BLaER1 treated with 17β-estradiol and CSF1 and Interleukin-3, amounts not matched to agents 10 nM and 100 nM (cell line): ENCODE data around the gene STK24.
A peak's percentile ranks its signal among the peaks of the same experiment; 100 is the strongest.

ENCODE experiments used
- H3K27ac ChIP-seq, 11 experiments: shearing (Covaris generic); formaldehyde crosslinking; 2 replicates each; pipeline ENCODE4 v1.8.1; 2022
- H3K27me3 ChIP-seq, 11 experiments: shearing (Covaris generic); formaldehyde crosslinking; 2 replicates each; pipeline ENCODE4 v1.8.1; 2022
- H3K36me3 ChIP-seq, 11 experiments: shearing (Covaris generic); formaldehyde crosslinking; 2 replicates each; pipeline ENCODE4 v1.8.1; 2022
- H3K4me1 ChIP-seq, 10 experiments: shearing (Covaris generic); formaldehyde crosslinking; 2 replicates each; pipeline ENCODE4 v1.8.1; 2022
- H3K4me2 ChIP-seq, 11 experiments: shearing (Covaris generic); formaldehyde crosslinking; 2 replicates each; pipeline ENCODE4 v1.8.1; 2022
- H3K4me3 ChIP-seq, 10 experiments: shearing (Covaris generic); formaldehyde crosslinking; 2 replicates each; pipeline ENCODE4 v1.8.1; 2022
- H3K9ac ChIP-seq, 11 experiments: shearing (Covaris generic); formaldehyde crosslinking; 2 replicates each; pipeline ENCODE4 v1.8.1; 2022
- H3K9me3 ChIP-seq, 11 experiments: shearing (Covaris generic); formaldehyde crosslinking; replicated peaks in 1 of 11; 2 replicates each; pipeline ENCODE4 v1.8.1; 2022
- H4K20me1 ChIP-seq, 11 experiments: shearing (Covaris generic); formaldehyde crosslinking; 2 replicates each; pipeline ENCODE4 v1.8.1; 2022
- Cebpa-rat ChIP-seq, 11 experiments: shearing (Covaris generic); IDR thresholded peaks; 2 replicates each; pipeline ENCODE4 v1.8.1; 2022

The STK24 gene

DNA sequence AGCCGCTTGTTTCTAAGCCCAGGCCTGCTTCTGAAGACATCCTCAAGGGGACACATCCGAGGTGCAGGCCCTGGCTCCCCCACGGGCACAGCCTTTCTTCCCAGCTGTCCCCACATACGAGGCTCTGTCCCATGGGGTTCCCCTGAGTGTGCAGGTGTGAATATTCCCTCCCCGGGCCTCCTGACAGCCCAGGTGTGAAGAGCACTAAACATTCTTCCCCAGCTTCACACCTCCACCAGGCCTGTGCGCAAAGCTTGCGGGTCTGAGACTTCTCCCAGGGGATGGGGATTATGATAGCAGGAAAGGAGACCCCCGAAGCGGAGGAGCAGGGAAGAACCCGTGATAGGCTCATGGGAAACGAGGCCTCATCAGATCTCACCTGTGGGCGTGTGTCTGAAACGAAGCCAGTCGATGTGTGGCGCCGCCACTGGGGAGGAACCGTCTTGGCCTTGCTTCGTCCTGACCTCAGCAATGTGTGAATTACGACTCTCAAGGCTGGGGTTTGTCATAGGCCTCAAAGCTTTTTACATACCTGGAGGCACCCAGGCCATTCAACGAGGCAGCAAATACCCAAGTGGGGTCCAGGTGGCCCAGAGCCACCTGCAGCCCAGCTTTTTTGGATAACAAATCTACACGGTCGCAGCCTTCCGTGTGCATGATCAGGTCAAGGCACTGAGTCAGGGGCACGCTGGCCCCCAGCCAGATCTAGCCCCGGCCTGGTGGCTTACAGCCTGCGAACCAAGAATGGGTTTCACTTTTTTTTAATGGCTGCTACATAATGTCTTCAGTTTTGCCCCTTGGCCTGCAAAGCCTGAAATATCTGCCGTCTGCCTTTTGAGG is 134.3 kb downstream of the STK24 start:
- H3K4me3 ChIP-seq, result no peak overlapping the region

DNA sequence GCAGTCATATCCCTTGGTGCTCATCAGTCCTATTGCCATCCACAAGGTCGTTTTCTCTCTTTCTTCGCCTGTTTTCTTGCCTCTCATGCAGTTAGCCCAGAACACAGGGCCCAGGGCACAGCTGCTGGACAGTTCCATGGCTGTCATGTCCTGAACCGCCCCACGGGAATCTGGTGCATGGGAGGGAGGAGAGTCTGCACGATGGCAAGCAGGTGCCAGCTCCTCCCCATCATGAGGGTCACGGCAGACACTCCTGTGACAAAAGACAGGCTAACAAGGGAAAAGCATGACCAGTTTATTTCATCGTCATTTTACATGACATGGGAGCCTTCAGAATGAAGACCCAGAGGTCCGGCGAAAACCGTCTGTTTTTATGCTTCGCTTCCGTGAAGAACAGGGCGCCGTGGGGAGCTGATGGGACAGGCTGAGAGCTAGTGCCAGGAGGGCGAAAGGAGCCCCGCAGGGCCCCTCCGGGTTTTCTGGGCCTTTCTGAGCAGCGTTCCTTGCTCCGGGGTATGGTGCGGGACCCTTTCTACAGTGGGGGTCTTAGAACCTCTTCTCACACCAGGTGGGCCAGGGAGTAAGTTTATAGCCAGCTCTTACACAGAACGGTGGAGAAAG is 135.7 kb downstream of the STK24 start:
- Histone ChIP-seq H3K27me3 (no peaks in the 10 kb centered on the region), H4K20me1 (peaks cover 21 to 76% (median 36%) of the 10 kb centered on the region in 11 experiments; a peak in 20 of 22 replicates), H3K4me3 (no peak overlapping the region), H3K4me1 (peaks cover 3 to 50% (median 24%) of the 10 kb centered on the region in 10 experiments; a peak in 18 of 20 replicates), H3K27ac (no peak overlapping the region), H3K9ac (no peak overlapping the region), H3K4me2 (peak overlapping the region in 4 of 11 experiments; percentile 1 to 28 (median 19); a peak in 2 of 22 replicates), H3K9me3 (no peaks in the 10 kb centered on the region), H3K36me3 (peaks cover 0 to 75% (median 13%) of the 10 kb centered on the region in 11 experiments; a peak in 11 of 22 replicates)
- no peak for TF ChIP-seq Cebpa-rat (IDR thresholded peaks at IDR 0.05)

More for the DNA sequence above, 134.3 kb downstream of the STK24 start:
- Histone ChIP-seq H3K4me1 (peaks cover 3 to 46% (median 25%) of the 10 kb centered on the region in 10 experiments; a peak in 18 of 20 replicates), H3K36me3 (peaks cover 0 to 75% (median 25%) of the 10 kb centered on the region in 11 experiments; a peak in 13 of 22 replicates), H3K9ac (no peak overlapping the region), H3K27ac (no peak overlapping the region), H4K20me1 (peaks cover 35 to 81% (median 50%) of the 10 kb centered on the region in 11 experiments; a peak in 21 of 22 replicates), H3K9me3 (no peaks in the 10 kb centered on the region), H3K4me2 (no peak overlapping the region), H3K27me3 (no peaks in the 10 kb centered on the region)
- TF ChIP-seq Cebpa-rat (IDR thresholded peaks at IDR 0.05), result no peak

GRCh38 chr13:98440390-98441055 is 136.4 kb downstream of the STK24 start:
- H3K4me2 ChIP-seq, result peak overlapping the region in 2 of 11 experiments; percentile 1 to 10; a peak in 1 of 22 replicates
- no peaks in the 10 kb centered on the region for H3K27me3 ChIP-seq
- H3K4me1 ChIP-seq, result peaks cover 2 to 45% (median 18%) of the 10 kb centered on the region in 10 experiments; a peak in 18 of 20 replicates
- H3K9me3 ChIP-seq, result no peaks in the 10 kb centered on the region
- H3K36me3 ChIP-seq, result peaks cover 0 to 77% (median 12%) of the 10 kb centered on the region in 11 experiments; a peak in 12 of 22 replicates
- H3K9ac ChIP-seq, result no peak overlapping the region
- TF ChIP-seq Cebpa-rat (IDR thresholded peaks at IDR 0.05), result no peak
- no peak overlapping the region for H3K27ac ChIP-seq
- H4K20me1 ChIP-seq, result peaks cover 14 to 70% (median 29%) of the 10 kb centered on the region in 11 experiments; a peak in 19 of 22 replicates
- no peak overlapping the region for H3K4me3 ChIP-seq

DNA sequence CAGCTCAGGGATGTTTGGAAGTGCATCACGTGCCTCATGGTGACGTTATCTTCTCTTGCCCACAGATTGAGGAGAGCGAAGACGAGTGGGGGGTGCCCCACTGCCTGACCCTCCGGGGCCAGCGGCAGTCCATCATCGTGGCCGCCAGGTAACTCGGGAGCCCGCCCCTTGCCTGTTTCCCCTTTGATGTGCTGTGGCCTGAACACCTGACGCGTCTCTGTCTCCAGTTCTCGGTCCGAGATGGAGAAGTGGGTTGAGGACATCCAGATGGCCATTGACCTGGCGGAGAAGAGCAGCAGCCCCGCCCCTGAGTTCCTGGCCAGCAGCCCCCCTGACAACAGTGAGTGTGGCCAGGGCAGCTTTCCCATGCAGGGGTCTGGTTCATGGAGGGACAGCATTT is 137.0 kb downstream of the STK24 start:
- H3K4me3 ChIP-seq, result no peak overlapping the region
- H3K27ac ChIP-seq, result no peak overlapping the region
- peaks cover 10 to 64% (median 24%) of the 10 kb centered on the region in 11 experiments; a peak in 18 of 22 replicates for H4K20me1 ChIP-seq
- H3K9me3 ChIP-seq, result no peaks in the 10 kb centered on the region
- peaks cover 0 to 42% (median 15%) of the 10 kb centered on the region in 10 experiments; a peak in 14 of 20 replicates for H3K4me1 ChIP-seq
- no peaks in the 10 kb centered on the region for H3K27me3 ChIP-seq
- H3K4me2 ChIP-seq, result no peak overlapping the region
- no peak overlapping the region for H3K9ac ChIP-seq
- TF ChIP-seq Cebpa-rat (IDR thresholded peaks at IDR 0.05), result no peak
- H3K36me3 ChIP-seq, result peaks cover 0 to 83% (median 12%) of the 10 kb centered on the region in 11 experiments; a peak in 12 of 22 replicates

DNA sequence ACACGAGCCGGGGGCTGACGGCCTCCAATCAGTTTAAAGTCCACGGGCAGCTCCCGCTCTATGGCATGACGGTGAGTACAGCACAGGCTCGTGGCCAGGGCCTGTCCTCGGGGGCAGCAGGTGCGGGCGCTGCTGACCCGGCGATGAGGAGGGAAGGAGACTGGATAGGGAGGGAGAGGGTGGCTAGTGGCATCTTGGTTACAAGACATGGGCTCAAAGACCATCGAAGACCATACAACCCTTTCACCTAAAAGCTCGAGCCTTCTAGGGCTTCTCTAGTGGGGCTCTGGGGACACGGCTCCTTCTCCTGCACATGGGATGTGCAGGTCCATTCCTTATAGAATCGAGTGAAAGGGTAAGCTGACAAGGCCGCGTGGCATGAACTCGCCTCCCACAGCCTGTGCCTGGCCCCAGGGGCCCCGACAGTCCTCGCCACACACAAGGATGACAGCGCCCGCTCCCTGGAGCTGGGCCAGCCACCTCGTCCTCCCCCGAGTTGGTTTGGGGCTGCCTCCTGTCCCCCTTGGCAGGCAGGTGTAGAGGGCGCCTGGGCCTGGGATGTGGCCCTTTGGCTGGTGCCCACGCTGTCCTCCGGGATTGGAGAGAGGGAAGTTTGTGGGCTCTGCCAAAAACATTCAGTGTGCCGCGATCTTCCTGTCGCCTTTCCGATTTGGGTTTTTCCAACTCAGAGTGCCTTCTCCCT is 137.6 kb downstream of the STK24 start:
- no peak for TF ChIP-seq Cebpa-rat (IDR thresholded peaks at IDR 0.05)
- Histone ChIP-seq H3K27me3 (no peaks in the 10 kb centered on the region), H3K4me2 (peak overlapping the region in 2 of 11 experiments; percentile 68 to 75; a peak in 2 of 22 replicates), H4K20me1 (peaks cover 3 to 58% (median 18%) of the 10 kb centered on the region in 11 experiments; a peak in 15 of 22 replicates), H3K4me1 (peaks cover 0 to 42% (median 15%) of the 10 kb centered on the region in 10 experiments; a peak in 14 of 20 replicates), H3K9me3 (no peaks in the 10 kb centered on the region), H3K36me3 (peaks cover 0 to 83% (median 12%) of the 10 kb centered on the region in 11 experiments; a peak in 12 of 22 replicates), H3K27ac (no peak overlapping the region), H3K4me3 (no peak overlapping the region), H3K9ac (no peak overlapping the region)

- H3K4me2 ChIP-seq, result peak overlapping the region in 8 of 11 experiments; percentile 37 to 75 (median 64); a peak in 15 of 22 replicates
- H3K9ac ChIP-seq, result no peak overlapping the region; a peak in 1 of 22 replicates
- no peak overlapping the region for H3K27ac ChIP-seq
- no peaks in the 10 kb centered on the region for H3K27me3 ChIP-seq
- TF ChIP-seq Cebpa-rat (IDR thresholded peaks at IDR 0.05), result no peak
- H3K4me1 ChIP-seq, result peaks cover 0 to 42% (median 15%) of the 10 kb centered on the region in 10 experiments; a peak in 14 of 20 replicates
- peaks cover 0 to 87% (median 12%) of the 10 kb centered on the region in 11 experiments; a peak in 12 of 22 replicates for H3K36me3 ChIP-seq
- H3K4me3 ChIP-seq, result no peak overlapping the region
- H4K20me1 ChIP-seq, result peaks cover 0 to 50% (median 15%) of the 10 kb centered on the region in 11 experiments; a peak in 11 of 22 replicates
- H3K9me3 ChIP-seq, result no peaks in the 10 kb centered on the region
Observed at GRCh38 chr13:98438246-98439125, 138.4 kb downstream of the STK24 start.

DNA sequence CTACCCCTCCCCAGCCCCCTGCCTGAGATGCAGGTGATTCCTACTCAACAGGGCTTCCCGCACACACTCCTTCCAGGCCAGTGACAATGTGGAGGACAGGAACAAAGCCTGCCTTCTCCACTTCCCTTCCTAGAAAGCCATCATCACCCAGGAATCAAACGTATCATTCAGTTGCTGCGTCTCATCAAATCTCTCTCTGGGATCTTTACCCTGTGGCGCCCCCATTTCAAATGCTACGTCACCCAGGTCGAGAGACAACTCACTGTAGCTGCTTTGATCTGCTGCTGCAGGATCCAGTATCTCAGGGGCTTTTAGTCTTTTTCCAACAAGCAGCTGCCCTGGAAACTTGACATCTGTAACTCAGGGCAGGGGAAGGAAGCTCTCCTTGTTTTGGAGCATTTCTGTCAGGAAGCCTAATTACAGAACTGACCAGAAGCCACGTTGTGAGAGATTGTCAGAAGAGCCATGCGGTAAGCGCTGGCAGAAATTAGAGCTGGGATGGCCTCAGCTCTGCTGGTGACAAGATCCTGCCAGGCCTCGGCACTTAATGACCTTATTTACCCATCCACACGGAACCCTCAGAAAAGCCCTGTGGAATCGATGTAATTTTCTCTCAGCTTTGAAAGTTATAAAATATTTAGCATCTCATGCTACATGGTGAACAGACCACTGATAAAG is 140.5 kb downstream of the STK24 start:
- no peak overlapping the region for H3K27ac ChIP-seq
- TF ChIP-seq Cebpa-rat (IDR thresholded peaks at IDR 0.05), result no peak
- H3K4me2 ChIP-seq, result no peak overlapping the region; a peak in 1 of 22 replicates
- H3K36me3 ChIP-seq, result peaks cover 0 to 91% (median 12%) of the 10 kb centered on the region in 11 experiments; a peak in 11 of 22 replicates
- H4K20me1 ChIP-seq, result peaks cover 0 to 32% (median 11%) of the 10 kb centered on the region in 11 experiments; a peak in 11 of 22 replicates
- H3K27me3 ChIP-seq, result no peaks in the 10 kb centered on the region
- no peaks in the 10 kb centered on the region for H3K9me3 ChIP-seq
- H3K4me1 ChIP-seq, result peaks cover 0 to 47% (median 22%) of the 10 kb centered on the region in 10 experiments; a peak in 16 of 20 replicates
- H3K4me3 ChIP-seq, result no peak overlapping the region
- no peak overlapping the region for H3K9ac ChIP-seq
